GM12891 (cell line): ENCODE measurements around the gene DCDC2B.

ENCODE experiments used
- POLR2A ChIP-seq: IDR thresholded peaks from 2 replicates; pipeline ENCODE4 v1.6.1; 2011; ENCODE audit warnings: low read depth, low read length, control low read depth
- POLR2AphosphoS5 ChIP-seq: IDR thresholded peaks from 2 replicates; pipeline ENCODE4 v1.6.1; 2011; ENCODE audit warnings: low read depth, low read length, control low read depth
- SPI1 ChIP-seq: IDR thresholded peaks from 2 replicates; pipeline ENCODE4 v1.6.1; 2011; ENCODE audit warnings: low read depth, low read length, control low read depth
- TAF1 ChIP-seq: IDR thresholded peaks from 2 replicates; pipeline ENCODE4 v1.6.1; 2011; ENCODE audit warnings: low read depth, low read length, control low read depth

DNA sequence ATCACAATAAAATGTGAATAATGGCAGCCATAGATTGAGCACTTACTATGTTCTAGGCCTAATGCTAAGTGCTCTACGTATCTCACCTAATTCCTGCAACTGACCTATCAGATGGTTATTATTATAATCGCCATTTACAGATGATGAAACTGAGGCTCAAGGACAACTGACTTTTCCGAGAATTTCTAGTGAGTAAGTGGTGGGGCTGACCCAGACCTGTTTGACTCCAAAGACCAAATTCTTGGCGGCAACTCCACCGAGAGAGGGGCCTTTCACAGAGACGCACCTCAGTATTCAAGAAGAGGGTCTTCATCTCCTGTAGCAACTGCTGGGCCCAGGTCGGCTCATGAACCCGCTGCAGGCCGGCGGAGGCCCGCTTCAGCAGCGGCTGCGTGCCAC lies 12.7 kb downstream of the DCDC2B start:
- TF ChIP-seq POLR2A = no peak
- TF ChIP-seq POLR2AphosphoS5 = no peak
- TF ChIP-seq TAF1 = no peak
- TF ChIP-seq SPI1 = no peak
